PC-9 (cell line): ENCODE measurements around the gene LIAS. TPM values are rescaled to one million over a fixed set of nuclear protein-coding genes. Genes with fewer than 3 reads are reported as not detected.

Experiments used
- BruUV-seq: library from RNA; stranded (reverse); fragments of 400-500 nt; replicated peaks from 2 replicates; lab custom pipeline; 2021; lab: Mats Ljungman, UMichigan
- CTCF ChIA-PET: fragments of 300-600 bp; sonication (Branson Sonifier 250); formaldehyde crosslinking; loops from one replicate; lab custom pipeline; 2022; ENCODE audit warnings: antibody characterized with exemption; lab: Charles Lee
- POLR2A ChIA-PET: fragments of 300-600 bp; sonication (Branson Sonifier 250); formaldehyde crosslinking; loops from one replicate; lab custom pipeline; 2022; ENCODE audit warnings: antibody characterized with exemption; ENCODE audit not compliant: unreplicated experiment; lab: Charles Lee
- DNase-seq, 2 experiments: peaks; one replicate each; pipeline versions ENCODE4 v3.0.0 to v3.0.0-alpha.2; 2015 to 2022; ENCODE audit warnings: mixed read lengths in 1 of 2
- H2AFZ ChIP-seq: fragments of 200-600 bp; sonication (generic); 2 replicates; pipeline ENCODE4 v1.8.1; 2017; ENCODE audit warnings: antibody characterized with exemption
- H3F3A ChIP-seq: fragments of 200-600 bp; sonication (generic); 2 replicates; pipeline ENCODE4 v1.8.1; 2017; ENCODE audit warnings: antibody characterized with exemption, mild to moderate bottlenecking, low read depth; ENCODE audit not compliant: insufficient read depth
- H3K27ac ChIP-seq: fragments of 200-600 bp; sonication (generic); 2 replicates; pipeline ENCODE4 v1.6.1; 2016; ENCODE audit warnings: mixed run types
- H3K27me3 ChIP-seq: fragments of 200-600 bp; sonication (generic); 2 replicates; pipeline ENCODE4 v1.6.1; 2016; ENCODE audit warnings: low read depth, mixed run types; ENCODE audit not compliant: insufficient read depth
- H3K36me3 ChIP-seq: fragments of 200-600 bp; sonication (generic); 2 replicates; pipeline ENCODE4 v1.6.1; 2016; ENCODE audit warnings: low read depth, mixed run types
- H3K4me1 ChIP-seq: fragments of 200-600 bp; sonication (generic); replicated peaks from 2 replicates; pipeline ENCODE4 v1.6.1; 2016; ENCODE audit warnings: mixed run types; ENCODE audit not compliant: insufficient read depth
- H3K4me2 ChIP-seq: fragments of 200-600 bp; sonication (generic); 2 replicates; pipeline ENCODE4 v1.6.1; 2017; ENCODE audit warnings: mixed run types
- H3K4me3 ChIP-seq: fragments of 200-600 bp; sonication (generic); 2 replicates; pipeline ENCODE4 v1.6.1; 2016; ENCODE audit warnings: mixed run types
- H3K79me2 ChIP-seq: fragments of 200-600 bp; sonication (generic); 2 replicates; pipeline ENCODE4 v1.6.1; 2017; ENCODE audit warnings: low read depth, mixed run types
- H3K9me2 ChIP-seq: fragments of 200-600 bp; sonication (generic); 2 replicates; pipeline ENCODE4 v1.8.1; 2017; ENCODE audit warnings: mild to moderate bottlenecking; ENCODE audit not compliant: insufficient read depth
- H3K9me3 ChIP-seq: fragments of 200-600 bp; sonication (generic); 2 replicates; pipeline ENCODE4 v1.8.1; 2016; ENCODE audit warnings: low read depth; ENCODE audit not compliant: insufficient read depth
- H4K20me1 ChIP-seq: fragments of 200-600 bp; sonication (generic); 2 replicates; pipeline ENCODE4 v1.8.1; 2017; ENCODE audit not compliant: insufficient read depth
- EZH2 ChIP-seq: fragments of 200-600 bp; sonication (generic); IDR thresholded peaks from 2 replicates; pipeline ENCODE4 v1.8.0; 2017; ENCODE audit warnings: antibody characterized with exemption, low read depth
- intact Hi-C: fragments of 100-400 bp; cut with micrococcal nuclease; formaldehyde crosslinking; loops from one replicate; pipeline ENCODE4 v1.10.0; 2022; ENCODE audit not compliant: unreplicated experiment
- total RNA-seq: library from RNA; stranded (reverse); gene quantifications from 2 replicates; pipeline ENCODE4 v1.2.3, GENCODE V29; 2021
- TF ChIP-seq, protein P1 (sequence below): fragments of 200-600 bp; sonication (generic); conservative IDR thresholded peaks from 2 replicates; pipeline ENCODE4 v1.6.1; 2017; ENCODE audit warnings: mixed run types, antibody characterized with exemption, mild to moderate bottlenecking, moderate library complexity

Gene LIAS
- total RNA-seq, 1 experiment from 2014 or later, result 16.4 TPM

DNA sequence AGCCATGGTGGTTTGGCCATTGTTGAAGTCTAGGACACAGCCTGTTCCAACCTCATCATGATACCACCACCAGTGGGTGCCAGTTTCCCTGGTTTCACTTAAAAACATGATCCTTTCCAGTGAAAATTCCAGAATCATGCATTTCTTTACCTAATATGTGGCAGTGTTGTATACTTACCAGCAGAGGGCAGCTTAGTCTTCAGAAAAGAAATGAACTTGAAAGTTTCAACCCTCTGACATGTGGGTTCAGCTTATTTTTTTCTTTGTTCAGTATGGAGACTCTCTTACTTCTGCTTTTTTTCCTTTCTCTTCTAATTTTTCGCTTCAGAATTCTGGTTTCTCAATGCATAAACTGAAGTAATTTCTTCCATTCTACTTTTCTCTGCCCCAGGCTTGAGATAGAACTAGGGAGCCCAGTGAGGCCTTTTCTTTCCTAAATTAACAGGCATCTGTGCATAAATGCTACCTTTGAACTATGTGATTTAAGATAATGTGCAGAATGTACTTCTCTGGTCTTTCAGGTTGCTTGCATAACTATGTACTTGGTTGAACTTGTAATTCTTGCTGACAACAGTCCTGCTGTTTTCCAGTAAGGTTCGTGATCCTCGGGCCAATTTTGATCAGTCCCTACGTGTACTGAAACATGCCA lies 10.7 kb downstream of the LIAS start:
- no peak overlapping the region for H3K4me2 ChIP-seq
- no peak for TF ChIP-seq EZH2
- TF ChIP-seq, protein P1, sequence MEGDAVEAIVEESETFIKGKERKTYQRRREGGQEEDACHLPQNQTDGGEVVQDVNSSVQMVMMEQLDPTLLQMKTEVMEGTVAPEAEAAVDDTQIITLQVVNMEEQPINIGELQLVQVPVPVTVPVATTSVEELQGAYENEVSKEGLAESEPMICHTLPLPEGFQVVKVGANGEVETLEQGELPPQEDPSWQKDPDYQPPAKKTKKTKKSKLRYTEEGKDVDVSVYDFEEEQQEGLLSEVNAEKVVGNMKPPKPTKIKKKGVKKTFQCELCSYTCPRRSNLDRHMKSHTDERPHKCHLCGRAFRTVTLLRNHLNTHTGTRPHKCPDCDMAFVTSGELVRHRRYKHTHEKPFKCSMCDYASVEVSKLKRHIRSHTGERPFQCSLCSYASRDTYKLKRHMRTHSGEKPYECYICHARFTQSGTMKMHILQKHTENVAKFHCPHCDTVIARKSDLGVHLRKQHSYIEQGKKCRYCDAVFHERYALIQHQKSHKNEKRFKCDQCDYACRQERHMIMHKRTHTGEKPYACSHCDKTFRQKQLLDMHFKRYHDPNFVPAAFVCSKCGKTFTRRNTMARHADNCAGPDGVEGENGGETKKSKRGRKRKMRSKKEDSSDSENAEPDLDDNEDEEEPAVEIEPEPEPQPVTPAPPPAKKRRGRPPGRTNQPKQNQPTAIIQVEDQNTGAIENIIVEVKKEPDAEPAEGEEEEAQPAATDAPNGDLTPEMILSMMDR, result peak; percentile 93
- no peaks in the 10 kb centered on the region for H4K20me1 ChIP-seq
- H3K27me3 ChIP-seq, result no peaks in the 10 kb centered on the region
- H3K9me3 ChIP-seq, result no peaks in the 10 kb centered on the region
- peak overlapping the region; percentile 65 for H3K27ac ChIP-seq
- peaks cover 17% of the 10 kb centered on the region; the same call in 1 of the 2 replicates for H3F3A ChIP-seq
- no peaks in the 10 kb centered on the region for H3K9me2 ChIP-seq
- CTCF ChIA-PET, result interaction anchor here (0.6 to 1.2 kb wide), 6 partner anchors 26 to 567 kb away, joined by 3 to 6 read pairs (median 4); no protein-coding TSS in a partner anchor
- H3K4me1 ChIP-seq, result peaks cover 9% of the 10 kb centered on the region
- BruUV-seq, result no TSS peak
- no peak overlapping the region for H3K4me3 ChIP-seq
- POLR2A ChIA-PET, result interaction anchor here (0.5 to 0.7 kb wide), 3 partner anchors 45 to 1298 kb away, joined by 3 to 8 read pairs (median 7); no protein-coding TSS in a partner anchor
- H2AFZ ChIP-seq, result no peak overlapping the region
- no peaks in the 10 kb centered on the region for H3K79me2 ChIP-seq
- DNase-seq, result peak; percentile 52 to 77
- H3K36me3 ChIP-seq, result peaks cover 17% of the 10 kb centered on the region
- intact Hi-C loops, result loop anchor here (1.0 to 5.0 kb wide), 5 partner anchors 58 to 588 kb away; partner anchors contain the start of genes N4BP2, PDS5A, SMIM14 and UGDH

DNA sequence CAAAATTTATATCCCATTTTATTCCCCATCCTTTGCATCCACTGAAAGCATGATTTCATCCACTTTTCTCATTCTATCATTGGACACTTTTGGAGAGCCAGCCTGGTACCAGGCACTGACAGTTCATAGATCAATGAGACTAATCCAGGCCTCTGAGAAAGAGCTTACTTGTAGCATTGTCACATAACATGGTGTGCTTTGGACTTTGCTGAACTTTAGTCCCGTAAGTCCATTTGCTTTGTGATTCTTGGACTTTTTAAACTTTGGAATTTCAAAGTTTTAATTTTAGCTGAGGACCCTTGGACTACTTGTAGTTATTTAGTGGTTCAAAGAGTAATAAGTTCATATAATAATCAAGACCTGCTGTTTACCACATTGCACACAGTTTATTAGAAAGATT lies 11.5 kb downstream of the LIAS start:
- no peaks in the 10 kb centered on the region for H4K20me1 ChIP-seq
- no peaks in the 10 kb centered on the region for H3K79me2 ChIP-seq
- H3K9me3 ChIP-seq, result no peaks in the 10 kb centered on the region
- no peaks in the 10 kb centered on the region for H3K9me2 ChIP-seq
- no peak overlapping the region for H3K4me2 ChIP-seq
- H3K4me3 ChIP-seq, result no peak overlapping the region
- intact Hi-C loops, result no loop called here
- H3F3A ChIP-seq, result peaks cover 14% of the 10 kb centered on the region; the same call in 1 of the 2 replicates
- BruUV-seq, result no TSS peak
- H3K4me1 ChIP-seq, result peaks cover 9% of the 10 kb centered on the region
- H2AFZ ChIP-seq, result no peak overlapping the region
- H3K36me3 ChIP-seq, result peaks cover 10% of the 10 kb centered on the region
- H3K27me3 ChIP-seq, result no peaks in the 10 kb centered on the region
- POLR2A ChIA-PET, result interaction anchor here (0.6 kb wide), 2 partner anchors 14 to 115 kb away, joined by 3 to 6 read pairs; no protein-coding TSS in a partner anchor
- no peak overlapping the region for H3K27ac ChIP-seq
- CTCF ChIA-PET, result no interaction called here
- no peak for DNase-seq
- TF ChIP-seq, protein P1, result no peak
- no peak for TF ChIP-seq EZH2

DNA sequence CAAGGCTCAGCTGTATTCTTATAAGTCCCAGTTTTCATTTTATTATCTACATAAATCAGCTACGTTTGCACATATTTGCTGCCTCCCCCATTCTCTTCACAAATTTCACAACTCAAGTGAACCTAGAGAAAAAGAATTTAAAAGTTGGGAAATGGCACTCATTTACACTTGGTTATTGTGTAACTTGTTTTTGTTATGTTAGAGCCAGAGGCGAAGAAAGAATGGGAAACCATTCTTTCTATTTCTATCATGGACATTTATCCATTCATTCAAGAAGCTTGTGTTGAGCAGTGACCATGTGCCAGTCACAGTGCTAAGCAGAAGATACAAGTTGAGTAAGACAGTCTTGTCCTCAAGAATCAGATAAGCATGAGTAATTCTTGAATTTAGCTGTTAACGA lies 13.5 kb downstream of the LIAS start:
- TF ChIP-seq, protein P1, result no peak
- TF ChIP-seq EZH2, result no peak
- Histone ChIP-seq H3K9me3 (no peaks in the 10 kb centered on the region), H3K79me2 (no peaks in the 10 kb centered on the region), H3K27ac (no peak overlapping the region), H3F3A (peaks cover 8% of the 10 kb centered on the region; the same call in 1 of the 2 replicates), H3K27me3 (no peaks in the 10 kb centered on the region), H3K4me2 (no peak overlapping the region), H3K9me2 (no peaks in the 10 kb centered on the region), H2AFZ (no peak overlapping the region), H4K20me1 (no peaks in the 10 kb centered on the region), H3K4me3 (no peak overlapping the region), H3K36me3 (peaks cover 8% of the 10 kb centered on the region), H3K4me1 (no peaks in the 10 kb centered on the region)
- CTCF ChIA-PET, result no interaction called here
- DNase-seq, result no peak
- POLR2A ChIA-PET, result no interaction called here
- no TSS peak for BruUV-seq
- intact Hi-C loops, result no loop called here
